Sigmoid colon (tissue), 4 donors: ENCODE measurements around the gene DAGLA.

Source experiments
- POLR2A ChIP-seq, 2 donors: fragments of 450-650 bp; IDR thresholded peaks; one replicate each; pipeline ENCODE4 v1.6.1; 2016; ENCODE audit warnings: antibody characterized with exemption in 2 of 2, mild to moderate bottlenecking in 2 of 2, moderate library complexity in 2 of 2
- POLR2AphosphoS5 ChIP-seq, 4 donors: sonication (generic); formaldehyde crosslinking; IDR thresholded peaks; one replicate each; pipeline ENCODE4 v1.6.1; 2017; ENCODE audit warnings: antibody characterized with exemption in 4 of 4
- TF ChIP-seq, protein P1 (sequence below), 4 experiments: fragments of 450-650 bp in 3 of 4; fragments of 200-600 bp in 1 of 4; IDR thresholded peaks; one replicate each; pipeline ENCODE4 v1.5.1; 2016 to 2019; ENCODE audit warnings: antibody characterized with exemption in 4 of 4, mild to moderate bottlenecking in 3 of 4, moderate library complexity in 2 of 4

DNA sequence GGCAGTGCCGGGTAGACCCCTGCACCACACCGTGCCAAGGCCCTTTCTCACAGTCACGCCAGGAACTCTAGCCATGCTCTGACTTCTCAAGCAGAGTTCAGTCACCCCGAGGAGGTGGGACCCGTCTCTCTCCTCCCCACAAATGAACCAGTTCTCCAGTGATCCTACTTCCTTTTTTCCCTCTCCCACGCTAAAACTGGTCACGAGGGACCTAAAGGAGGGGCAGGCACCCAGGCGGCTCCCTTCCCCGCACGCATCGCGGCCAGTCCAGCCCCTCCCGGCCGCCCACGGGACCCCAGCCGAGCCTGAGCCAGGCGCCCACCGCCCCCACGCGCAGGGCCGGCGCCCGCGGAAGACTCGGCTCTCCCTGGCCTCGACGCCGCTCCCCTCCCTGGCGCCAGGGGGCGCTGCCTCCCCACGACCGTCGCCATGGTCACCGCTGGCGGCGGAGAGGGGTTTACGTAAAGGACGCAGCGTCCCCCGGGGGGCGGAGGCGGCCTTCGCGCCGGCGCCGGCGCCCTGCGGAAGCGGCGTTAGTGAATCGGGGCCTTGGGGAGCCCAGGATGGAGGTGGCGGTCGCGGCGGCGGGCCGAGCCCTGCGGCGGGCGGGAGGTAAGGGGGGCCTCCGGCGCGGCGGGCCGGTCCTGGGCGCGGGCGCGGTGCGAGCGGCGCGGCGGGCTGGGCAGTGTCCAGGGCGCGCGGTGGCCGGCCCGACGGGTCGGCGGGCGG, at the start of gene DAGLA:
- TF ChIP-seq, protein P1, sequence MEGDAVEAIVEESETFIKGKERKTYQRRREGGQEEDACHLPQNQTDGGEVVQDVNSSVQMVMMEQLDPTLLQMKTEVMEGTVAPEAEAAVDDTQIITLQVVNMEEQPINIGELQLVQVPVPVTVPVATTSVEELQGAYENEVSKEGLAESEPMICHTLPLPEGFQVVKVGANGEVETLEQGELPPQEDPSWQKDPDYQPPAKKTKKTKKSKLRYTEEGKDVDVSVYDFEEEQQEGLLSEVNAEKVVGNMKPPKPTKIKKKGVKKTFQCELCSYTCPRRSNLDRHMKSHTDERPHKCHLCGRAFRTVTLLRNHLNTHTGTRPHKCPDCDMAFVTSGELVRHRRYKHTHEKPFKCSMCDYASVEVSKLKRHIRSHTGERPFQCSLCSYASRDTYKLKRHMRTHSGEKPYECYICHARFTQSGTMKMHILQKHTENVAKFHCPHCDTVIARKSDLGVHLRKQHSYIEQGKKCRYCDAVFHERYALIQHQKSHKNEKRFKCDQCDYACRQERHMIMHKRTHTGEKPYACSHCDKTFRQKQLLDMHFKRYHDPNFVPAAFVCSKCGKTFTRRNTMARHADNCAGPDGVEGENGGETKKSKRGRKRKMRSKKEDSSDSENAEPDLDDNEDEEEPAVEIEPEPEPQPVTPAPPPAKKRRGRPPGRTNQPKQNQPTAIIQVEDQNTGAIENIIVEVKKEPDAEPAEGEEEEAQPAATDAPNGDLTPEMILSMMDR (IDR thresholded peaks at IDR 0.05) = peak; percentile 54 to 92 (median 82)
- TF ChIP-seq POLR2AphosphoS5 (IDR thresholded peaks at IDR 0.05) = peak in 2 of 4 donors; percentile 10 to 13
- no peak for TF ChIP-seq POLR2A (IDR thresholded peaks at IDR 0.05)
